DND-41 (cell line): ENCODE results near the gene ACTBL2.

Experiments
- CTCF ChIP-seq: IDR thresholded peaks from 2 replicates; pipeline ENCODE4 v1.5.1; 2012; ENCODE audit warnings: borderline replicate concordance, low read length, moderate library complexity, mild to moderate bottlenecking; ENCODE audit not compliant: poor library complexity, severe bottlenecking; ENCODE audit errors: extremely low read depth
- EZH2 ChIP-seq: IDR thresholded peaks from 3 replicates; pipeline ENCODE4 v1.6.1; 2012; ENCODE audit warnings: borderline replicate concordance, low read depth, mild to moderate bottlenecking, moderate library complexity, low read length, inconsistent platforms; ENCODE audit not compliant: severe bottlenecking

GRCh38 chr5:57448751-57449150, 33.9 kb downstream of the ACTBL2 start:
- TF ChIP-seq CTCF = no peak
- TF ChIP-seq EZH2 = no peak
